Measurements from ENCODE around the gene PLA2G4A.

- TF ChIP-seq POLR2A (IDR thresholded peaks at IDR 0.05) (no peak), CTCF (IDR thresholded peaks at IDR 0.05) (no peak)
Observed at GRCh38 chr1:186950547-186950946, 121.8 kb downstream of the PLA2G4A start.

Data from esophagus squamous epithelium (tissue), 4 donors.